Natural killer cell (primary cell): Measurements from ENCODE around the gene SS18. TPM values are rescaled to one million over a fixed set of nuclear protein-coding genes. Genes with fewer than 3 reads are reported as not detected.

Source experiments
- ATAC-seq, 3 donors: fragments of 150-1000 bp in 2 of 3; fragments of 200-7000 bp in 1 of 3; cut with Tn5 transposase; 1 replicate in 1 of 3; 2 replicates in 2 of 3; pipeline ENCODE4 v1.10.0; 2021; ENCODE audit warnings: mild to moderate bottlenecking in 2 of 3, moderate library complexity in 2 of 3
- DNase-seq, 2 donors: peaks; one replicate each; pipeline versions ENCODE4 v3.0.0 to v3.0.0-alpha.2; 2013 to 2021; ENCODE audit warnings: mixed read lengths in 1 of 2
- H3K27ac ChIP-seq: one replicate; pipeline ENCODE4 v1.5.1; 2013; ENCODE audit warnings: mild to moderate bottlenecking, low read length
- H3K27me3 ChIP-seq: one replicate; pipeline ENCODE4 v1.6.1; 2013; ENCODE audit warnings: low read length; ENCODE audit not compliant: control insufficient read depth, insufficient read depth
- H3K36me3 ChIP-seq: one replicate; pipeline ENCODE4 v1.6.1; 2013; ENCODE audit warnings: low read length; ENCODE audit not compliant: control insufficient read depth, insufficient read depth
- H3K4me1 ChIP-seq: one replicate; pipeline ENCODE4 v1.6.1; 2013; ENCODE audit warnings: low read length; ENCODE audit not compliant: control insufficient read depth, insufficient read depth
- H3K4me3 ChIP-seq: one replicate; pipeline ENCODE4 v1.5.1; 2013; ENCODE audit warnings: low read length
- H3K9me3 ChIP-seq: one replicate; pipeline ENCODE4 v1.6.1; 2013; ENCODE audit warnings: low read length; ENCODE audit not compliant: control insufficient read depth, insufficient read depth
- H3K27ac Mint-ChIP-seq, 2 donors: one replicate each; pipeline ENCODE4 v1.8.0; 2022; ENCODE audit warnings: mild to moderate bottlenecking in 2 of 2, mixed read lengths in 2 of 2, moderate library complexity in 1 of 2
- H3K27me3 Mint-ChIP-seq, 2 donors: one replicate each; pipeline ENCODE4 v1.8.0; 2022; ENCODE audit warnings: low read depth in 2 of 2, mixed read lengths in 2 of 2
- H3K36me3 Mint-ChIP-seq: one replicate; pipeline ENCODE4 v1.8.0; 2022; ENCODE audit warnings: mixed read lengths
- H3K4me1 Mint-ChIP-seq, 2 donors: one replicate each; pipeline ENCODE4 v1.8.0; 2022; ENCODE audit warnings: mixed read lengths in 2 of 2
- H3K4me3 Mint-ChIP-seq: one replicate; pipeline ENCODE4 v1.8.0; 2022; ENCODE audit warnings: mild to moderate bottlenecking, moderate library complexity, mixed read lengths
- H3K9me3 Mint-ChIP-seq, 2 donors: one replicate each; pipeline ENCODE4 v1.8.0; 2022; ENCODE audit warnings: mixed read lengths in 2 of 2
- WGBS: methylation state at CpG from one replicate; pipeline ENCODE4 v1.1.7; 2013; ENCODE audit warnings: missing lambda C conversion rate; ENCODE audit not compliant: insufficient coverage; 5-methylcytosine and 5-hydroxymethylcytosine counted together
- intact Hi-C: fragments of 100-400 bp; cut with micrococcal nuclease; formaldehyde crosslinking; loops from one replicate; pipeline ENCODE4 v1.14.2; 2022
- total RNA-seq, 4 donors: library from RNA; stranded (reverse); fragments of 120-200 nt in 1 of 4; gene quantifications; one replicate each; pipeline versions ENCODE4 v1.2.3 to v1.2.4, GENCODE V29; 2013 to 2022
- TF ChIP-seq, protein P1 (sequence below): fragments of 200-600 bp; IDR thresholded peaks from one replicate; pipeline ENCODE4 v1.8.0; 2022; ENCODE audit warnings: antibody characterized with exemption

The SS18 gene
- total RNA-seq, 3 donors from 2014 or later (not counting 1 experiment from before 2014, with no cell fraction given), result 72.2 to 92.2 (median 77.7) TPM

DNA sequence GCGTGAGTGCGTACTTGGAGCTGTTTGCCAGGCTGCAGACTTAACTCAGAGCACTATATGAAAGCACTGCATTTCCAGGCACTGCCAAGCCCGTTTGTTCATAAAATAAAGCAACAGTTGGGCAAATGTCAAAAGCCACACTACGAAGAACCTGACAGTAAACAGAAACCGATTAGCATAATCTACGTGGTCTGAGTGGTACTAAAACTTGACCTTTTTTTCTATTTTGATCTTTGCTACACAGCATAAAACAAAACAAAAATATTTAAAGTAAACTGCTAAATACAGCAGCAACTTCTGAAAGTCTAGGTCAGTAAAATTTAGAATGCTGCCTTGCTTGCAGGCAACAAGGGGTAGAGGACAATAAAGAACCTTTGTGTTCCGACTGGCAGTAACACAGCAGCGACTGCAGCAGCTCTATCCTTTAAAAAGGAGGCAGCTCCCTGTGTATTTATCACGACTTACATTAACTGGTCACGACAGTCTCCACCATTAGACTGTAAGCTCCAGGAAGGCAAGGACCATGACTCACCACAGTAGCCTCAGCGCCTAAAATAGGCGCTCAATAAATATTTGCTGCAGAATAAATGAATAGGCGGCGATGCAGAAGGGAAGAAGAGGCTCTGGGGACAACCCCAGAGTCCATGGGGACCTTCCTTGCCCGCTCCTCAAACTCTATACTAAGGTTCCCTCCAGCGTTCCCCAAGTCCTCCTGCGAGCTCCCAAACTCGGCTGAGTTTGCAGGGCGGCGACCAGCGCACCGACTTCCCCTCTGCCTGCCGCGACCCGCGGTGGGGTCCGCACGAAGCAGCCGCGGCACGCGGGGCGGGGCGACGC lies 902 bp downstream of the SS18 start:
- H3K4me3 ChIP-seq, result peak overlapping the region; percentile 100
- ATAC-seq (peak in 2 of 3 donors; percentile 0), DNase-seq (peak; percentile 16 to 40)
- H3K27me3 Mint-ChIP-seq, result no peaks in the 10 kb centered on the region
- H3K4me3 Mint-ChIP-seq, result peak overlapping the region; percentile 93
- peak overlapping the region; percentile 57 for H3K27ac ChIP-seq
- 3% methylated on average over 35 of the region's 35 CpGs for WGBS
- peaks cover 22% of the 10 kb centered on the region for H3K36me3 ChIP-seq
- no peaks in the 10 kb centered on the region for H3K9me3 Mint-ChIP-seq
- peak overlapping the region; percentile 95 to 96 for H3K27ac Mint-ChIP-seq
- H3K4me1 ChIP-seq, result peaks cover 13% of the 10 kb centered on the region
- H3K9me3 ChIP-seq, result no peaks in the 10 kb centered on the region
- TF ChIP-seq, protein P1, sequence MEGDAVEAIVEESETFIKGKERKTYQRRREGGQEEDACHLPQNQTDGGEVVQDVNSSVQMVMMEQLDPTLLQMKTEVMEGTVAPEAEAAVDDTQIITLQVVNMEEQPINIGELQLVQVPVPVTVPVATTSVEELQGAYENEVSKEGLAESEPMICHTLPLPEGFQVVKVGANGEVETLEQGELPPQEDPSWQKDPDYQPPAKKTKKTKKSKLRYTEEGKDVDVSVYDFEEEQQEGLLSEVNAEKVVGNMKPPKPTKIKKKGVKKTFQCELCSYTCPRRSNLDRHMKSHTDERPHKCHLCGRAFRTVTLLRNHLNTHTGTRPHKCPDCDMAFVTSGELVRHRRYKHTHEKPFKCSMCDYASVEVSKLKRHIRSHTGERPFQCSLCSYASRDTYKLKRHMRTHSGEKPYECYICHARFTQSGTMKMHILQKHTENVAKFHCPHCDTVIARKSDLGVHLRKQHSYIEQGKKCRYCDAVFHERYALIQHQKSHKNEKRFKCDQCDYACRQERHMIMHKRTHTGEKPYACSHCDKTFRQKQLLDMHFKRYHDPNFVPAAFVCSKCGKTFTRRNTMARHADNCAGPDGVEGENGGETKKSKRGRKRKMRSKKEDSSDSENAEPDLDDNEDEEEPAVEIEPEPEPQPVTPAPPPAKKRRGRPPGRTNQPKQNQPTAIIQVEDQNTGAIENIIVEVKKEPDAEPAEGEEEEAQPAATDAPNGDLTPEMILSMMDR, result no peak
- peaks cover 33 to 38% of the 10 kb centered on the region in 2 donors for H3K4me1 Mint-ChIP-seq
- H3K36me3 Mint-ChIP-seq, result peaks cover 6% of the 10 kb centered on the region
- intact Hi-C loops, result loop anchor here (5.0 kb wide), 1 partner anchor 88 kb away; no protein-coding TSS in a partner anchor
- H3K27me3 ChIP-seq, result no peaks in the 10 kb centered on the region

- H3K27me3 ChIP-seq, result no peaks in the 10 kb centered on the region
- WGBS, result 55% methylated on average over 2 of the region's 3 CpGs
- ATAC-seq (no peak), DNase-seq (peak in 1 of 2 donors; percentile 15)
- H3K36me3 ChIP-seq, result peaks cover 30% of the 10 kb centered on the region
- no peak overlapping the region for H3K27ac ChIP-seq
- no peaks in the 10 kb centered on the region for H3K9me3 ChIP-seq
- Mint-ChIP-seq H3K27ac (peak overlapping the region; percentile 95 to 96), H3K4me1 (peaks cover 43 to 44% of the 10 kb centered on the region in 2 donors), H3K9me3 (no peaks in the 10 kb centered on the region), H3K4me3 (peak overlapping the region; percentile 93), H3K27me3 (no peaks in the 10 kb centered on the region), H3K36me3 (peaks cover 13% of the 10 kb centered on the region)
- H3K4me1 ChIP-seq, result peaks cover 13% of the 10 kb centered on the region
- H3K4me3 ChIP-seq, result no peak overlapping the region
- TF ChIP-seq, protein P1, result no peak
- intact Hi-C loops, result no loop called here
Measured at GRCh38 chr18:26088487-26088886, 1.9 kb downstream of the SS18 start.

DNA sequence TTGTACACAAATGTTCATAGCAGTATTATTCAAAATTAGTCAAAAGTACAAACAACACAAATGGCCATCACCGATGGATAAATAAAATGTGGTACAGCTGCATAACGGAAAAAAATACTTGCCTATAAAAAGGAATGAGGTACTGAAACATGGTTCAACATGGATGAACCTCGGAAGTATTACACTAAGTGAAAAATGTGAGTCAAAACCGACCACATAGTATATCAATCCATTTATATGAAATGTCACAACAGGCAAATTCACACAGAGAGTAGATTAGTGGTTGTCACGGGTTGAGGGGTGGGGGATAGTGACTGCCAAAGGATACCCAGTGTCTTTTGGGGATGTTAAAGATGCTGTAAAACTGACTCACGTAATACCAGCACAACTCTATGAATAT lies 3.5 kb downstream of the SS18 start:
- ATAC-seq (no peak), DNase-seq (no peak)
- H3K9me3 ChIP-seq, result no peaks in the 10 kb centered on the region
- Mint-ChIP-seq H3K27me3 (no peaks in the 10 kb centered on the region), H3K4me3 (no peak overlapping the region), H3K36me3 (peaks cover 15% of the 10 kb centered on the region), H3K9me3 (no peaks in the 10 kb centered on the region), H3K27ac (peak overlapping the region in 1 of 2 donors; percentile 61), H3K4me1 (peaks cover 43 to 45% of the 10 kb centered on the region in 2 donors)
- TF ChIP-seq, protein P1, result no peak
- H3K4me3 ChIP-seq, result no peak overlapping the region
- peaks cover 40% of the 10 kb centered on the region for H3K36me3 ChIP-seq
- intact Hi-C loops, result no loop called here
- no peak overlapping the region for H3K27ac ChIP-seq
- H3K27me3 ChIP-seq, result no peaks in the 10 kb centered on the region
- peaks cover 13% of the 10 kb centered on the region for H3K4me1 ChIP-seq
- 74% methylated on average over 3 of the region's 6 CpGs for WGBS
